ENCODE measurements around the gene PIEZO2. TPM values are rescaled to one million over a fixed set of nuclear protein-coding genes. Genes with fewer than 3 reads are reported as not detected.

Gene PIEZO2
- total and polyA plus RNA-seq, 7 donors, result 0.03 to 0.64 (median 0.13) TPM

DNA sequence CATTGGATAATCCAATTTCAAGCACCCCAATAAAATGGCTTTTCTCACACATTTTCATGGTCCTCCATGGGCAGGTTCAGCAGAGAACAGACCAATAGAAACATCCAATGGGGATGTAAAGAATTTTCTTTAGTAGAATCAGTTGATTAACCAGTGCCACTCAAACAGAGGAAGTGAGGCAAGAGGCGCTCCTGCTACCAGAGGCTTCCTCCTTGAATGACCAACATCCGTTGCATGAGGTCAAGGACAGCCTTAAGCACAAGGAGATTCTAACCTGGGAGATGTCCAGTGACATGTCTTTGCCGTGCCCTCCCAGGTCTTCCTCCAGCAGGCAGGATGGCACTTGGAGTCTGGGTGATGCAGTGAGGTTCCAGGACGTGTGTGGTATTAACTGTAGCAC is 146.6 kb downstream of the PIEZO2 start:
- no peaks in the 10 kb centered on the region for H3K9me3 ChIP-seq
- WGBS, 3 donors, result 72 to 86% (median 76%) methylated on average over 4 of the region's 4 CpGs

DNA sequence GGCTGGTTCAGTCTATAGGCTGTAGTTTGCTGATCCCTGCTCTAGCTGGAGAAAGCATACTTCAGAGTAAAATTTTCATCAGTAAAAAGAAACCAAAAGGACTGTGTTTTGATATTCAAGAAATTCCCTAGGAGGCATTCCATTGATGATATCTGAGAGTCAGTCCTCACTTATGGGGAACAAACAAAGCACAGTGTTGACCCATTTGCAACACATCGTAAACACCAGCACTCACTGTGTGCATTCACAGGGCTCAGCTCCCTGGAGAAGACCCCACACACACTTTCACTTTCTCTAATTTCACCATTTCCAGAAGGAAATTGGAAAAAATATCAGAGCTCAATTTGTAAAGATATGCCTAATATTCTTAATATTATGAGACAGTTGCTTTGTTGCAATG is 147.1 kb downstream of the PIEZO2 start:
- no peak overlapping the region for H3K27ac ChIP-seq
- 76 to 90% (median 83%) methylated on average over 1 of the region's 1 CpG for WGBS, 3 donors

More for the DNA sequence above, 146.6 kb downstream of the PIEZO2 start:
- no peak overlapping the region for H3K4me3 ChIP-seq
- DNase-seq, result no peak
- H3K36me3 ChIP-seq (ENCODE audit: insufficient read depth in 1 of 2, low read depth in 1 of 2), result no peaks in the 10 kb centered on the region
- TF ChIP-seq, protein P1, sequence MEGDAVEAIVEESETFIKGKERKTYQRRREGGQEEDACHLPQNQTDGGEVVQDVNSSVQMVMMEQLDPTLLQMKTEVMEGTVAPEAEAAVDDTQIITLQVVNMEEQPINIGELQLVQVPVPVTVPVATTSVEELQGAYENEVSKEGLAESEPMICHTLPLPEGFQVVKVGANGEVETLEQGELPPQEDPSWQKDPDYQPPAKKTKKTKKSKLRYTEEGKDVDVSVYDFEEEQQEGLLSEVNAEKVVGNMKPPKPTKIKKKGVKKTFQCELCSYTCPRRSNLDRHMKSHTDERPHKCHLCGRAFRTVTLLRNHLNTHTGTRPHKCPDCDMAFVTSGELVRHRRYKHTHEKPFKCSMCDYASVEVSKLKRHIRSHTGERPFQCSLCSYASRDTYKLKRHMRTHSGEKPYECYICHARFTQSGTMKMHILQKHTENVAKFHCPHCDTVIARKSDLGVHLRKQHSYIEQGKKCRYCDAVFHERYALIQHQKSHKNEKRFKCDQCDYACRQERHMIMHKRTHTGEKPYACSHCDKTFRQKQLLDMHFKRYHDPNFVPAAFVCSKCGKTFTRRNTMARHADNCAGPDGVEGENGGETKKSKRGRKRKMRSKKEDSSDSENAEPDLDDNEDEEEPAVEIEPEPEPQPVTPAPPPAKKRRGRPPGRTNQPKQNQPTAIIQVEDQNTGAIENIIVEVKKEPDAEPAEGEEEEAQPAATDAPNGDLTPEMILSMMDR (IDR thresholded peaks at IDR 0.05), result no peak
- intact Hi-C loops (cut with DNase I), result no loop called here
- H3K4me1 ChIP-seq, result no peaks in the 10 kb centered on the region
- no peak for ATAC-seq
- no peaks in the 10 kb centered on the region for H3K27me3 ChIP-seq (ENCODE audit: insufficient read depth in 3 of 3, low read length in 2 of 3)
- no peak overlapping the region for H3K27ac ChIP-seq

DNA sequence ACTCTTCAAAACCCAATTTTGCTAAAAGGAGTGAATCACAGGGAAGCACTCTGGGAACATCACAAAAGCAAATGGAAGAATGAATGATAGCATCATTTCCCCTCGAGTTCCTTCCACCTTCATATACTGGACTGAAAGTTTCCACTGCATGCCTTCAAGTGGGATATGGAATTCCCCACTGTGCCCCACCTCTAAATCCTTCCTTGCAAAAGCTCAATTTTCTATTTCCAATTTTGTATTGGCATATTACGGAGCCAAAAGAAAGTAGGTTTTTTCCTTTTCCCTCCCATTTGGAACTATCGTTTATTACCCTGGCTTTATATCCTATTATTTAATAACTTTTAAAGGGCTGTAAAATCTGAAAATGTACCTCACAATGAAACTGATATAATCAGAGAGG is 149.3 kb downstream of the PIEZO2 start:
- TF ChIP-seq, protein P1 (IDR thresholded peaks at IDR 0.05), result no peak
- Histone ChIP-seq H3K27ac (no peak overlapping the region), H3K27me3 (ENCODE audit: insufficient read depth in 3 of 3, low read length in 2 of 3) (no peaks in the 10 kb centered on the region), H3K4me3 (no peak overlapping the region), H3K36me3 (ENCODE audit: insufficient read depth in 1 of 2, low read depth in 1 of 2) (no peaks in the 10 kb centered on the region), H3K9me3 (no peaks in the 10 kb centered on the region), H3K4me1 (no peaks in the 10 kb centered on the region)
- ATAC-seq, result no peak
- DNase-seq, result no peak
- 82 to 92% (median 84%) methylated on average over 3 of the region's 3 CpGs for WGBS, 3 donors
- intact Hi-C loops (cut with DNase I), result no loop called here

More for the DNA sequence above, 147.1 kb downstream of the PIEZO2 start:
- Histone ChIP-seq H3K27me3 (ENCODE audit: insufficient read depth in 3 of 3, low read length in 2 of 3) (no peaks in the 10 kb centered on the region), H3K36me3 (ENCODE audit: insufficient read depth in 1 of 2, low read depth in 1 of 2) (no peaks in the 10 kb centered on the region), H3K4me3 (no peak overlapping the region), H3K4me1 (no peaks in the 10 kb centered on the region), H3K9me3 (no peaks in the 10 kb centered on the region)
- TF ChIP-seq, protein P1 (IDR thresholded peaks at IDR 0.05), result no peak
- DNase-seq (no peak), ATAC-seq (no peak)
- intact Hi-C loops (cut with DNase I), result no loop called here

DNA sequence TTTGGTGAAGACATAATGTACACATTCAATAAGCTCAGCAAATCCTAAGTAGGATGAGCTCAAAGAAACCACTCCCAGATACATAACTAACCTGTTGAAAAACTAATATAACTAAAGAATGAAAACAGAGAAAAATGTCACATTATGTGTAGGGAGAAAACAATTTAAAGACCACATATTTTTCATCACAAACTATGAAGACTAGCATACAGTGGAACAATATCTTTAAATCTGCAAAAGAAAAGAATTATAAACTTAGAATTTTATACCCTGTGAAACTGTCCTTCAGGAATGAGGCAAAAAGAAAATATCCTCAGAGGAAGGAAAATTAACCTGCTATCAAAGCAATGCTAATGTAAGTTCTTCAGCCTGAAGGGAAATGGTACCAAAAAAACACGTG is 151.5 kb downstream of the PIEZO2 start:
- H3K9me3 ChIP-seq, result no peaks in the 10 kb centered on the region
- intact Hi-C loops (cut with DNase I), result no loop called here
- no peak for DNase-seq
- no peak overlapping the region for H3K4me3 ChIP-seq
- no peak overlapping the region for H3K27ac ChIP-seq
- ATAC-seq, result no peak
- no peaks in the 10 kb centered on the region for H3K4me1 ChIP-seq
- no peaks in the 10 kb centered on the region for H3K27me3 ChIP-seq (ENCODE audit: insufficient read depth in 3 of 3, low read length in 2 of 3)
- TF ChIP-seq, protein P1 (IDR thresholded peaks at IDR 0.05), result no peak
- no peaks in the 10 kb centered on the region for H3K36me3 ChIP-seq (ENCODE audit: insufficient read depth in 1 of 2, low read depth in 1 of 2)
- 59 to 69% (median 68%) methylated on average over 1 of the region's 1 CpG for WGBS, 3 donors

DNA sequence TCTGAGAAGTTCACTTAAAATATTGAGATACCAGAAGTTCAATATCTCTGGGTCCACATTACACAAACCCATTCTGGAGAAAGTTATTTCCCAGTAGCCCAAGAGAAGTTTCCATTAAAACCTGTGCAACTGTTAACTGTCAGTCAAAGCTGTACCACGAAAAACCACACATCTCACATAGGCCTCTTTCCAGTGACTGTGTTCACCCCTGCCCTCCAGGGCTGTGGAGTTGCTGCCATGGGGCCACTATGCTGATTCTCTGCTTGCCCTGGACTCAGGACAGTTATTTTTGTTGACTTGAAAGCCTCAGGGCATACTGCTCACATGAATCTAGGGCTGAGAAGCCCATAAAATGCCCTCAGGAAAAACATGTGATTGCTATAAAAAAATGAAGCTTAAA is 153.8 kb downstream of the PIEZO2 start:
- H3K4me1 ChIP-seq, result no peaks in the 10 kb centered on the region
- TF ChIP-seq, protein P1 (IDR thresholded peaks at IDR 0.05), result no peak
- H3K27me3 ChIP-seq (ENCODE audit: insufficient read depth in 3 of 3, low read length in 2 of 3), result no peaks in the 10 kb centered on the region
- H3K27ac ChIP-seq, result no peak overlapping the region
- no peaks in the 10 kb centered on the region for H3K36me3 ChIP-seq (ENCODE audit: insufficient read depth in 1 of 2, low read depth in 1 of 2)
- ATAC-seq (no peak), DNase-seq (no peak)
- intact Hi-C loops (cut with DNase I), result no loop called here
- WGBS, 3 donors, result 23 to 41% (median 33%) methylated on average over 1 of the region's 1 CpG
- H3K9me3 ChIP-seq, result peaks cover 7% of the 10 kb centered on the region
- no peak overlapping the region for H3K4me3 ChIP-seq

Data from psoas muscle (tissue), 8 donors.